GM21576 (cell line): ENCODE results near the gene SLC22A14.
"Not testable (repeated sequence)": the region's sequence is repeated elsewhere in the genome, so short reads cannot be mapped to it uniquely, and the experiment has no call there.

Source experiments
- ATAC-seq: cut with Tn5 transposase; IDR thresholded peaks from one replicate; pipeline ENCODE4 v1.9.1; 2021; ENCODE audit warnings: mild to moderate bottlenecking, moderate library complexity; ENCODE audit not compliant: unreplicated experiment

The SLC22A14 gene

DNA sequence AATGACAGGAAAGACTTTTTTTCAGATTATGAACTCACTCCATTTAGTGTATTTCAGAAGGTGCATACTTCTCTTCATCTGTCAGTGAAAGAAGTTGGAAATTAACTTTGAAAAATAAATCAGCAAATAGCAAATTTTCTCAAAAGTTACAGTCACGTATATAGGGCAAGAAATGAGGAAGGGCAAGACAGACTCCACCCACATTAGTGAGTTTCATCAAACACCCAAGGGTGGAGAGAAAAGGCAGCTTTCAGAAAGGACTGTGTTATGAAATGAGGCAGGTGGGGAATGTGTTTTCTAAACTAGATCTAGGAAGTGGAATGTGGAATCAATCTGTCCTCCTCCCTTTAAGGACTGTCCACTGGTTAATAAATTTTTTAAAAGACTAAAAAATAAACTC lies 13.6 kb upstream of the SLC22A14 start:
- ATAC-seq, result no peak

DNA sequence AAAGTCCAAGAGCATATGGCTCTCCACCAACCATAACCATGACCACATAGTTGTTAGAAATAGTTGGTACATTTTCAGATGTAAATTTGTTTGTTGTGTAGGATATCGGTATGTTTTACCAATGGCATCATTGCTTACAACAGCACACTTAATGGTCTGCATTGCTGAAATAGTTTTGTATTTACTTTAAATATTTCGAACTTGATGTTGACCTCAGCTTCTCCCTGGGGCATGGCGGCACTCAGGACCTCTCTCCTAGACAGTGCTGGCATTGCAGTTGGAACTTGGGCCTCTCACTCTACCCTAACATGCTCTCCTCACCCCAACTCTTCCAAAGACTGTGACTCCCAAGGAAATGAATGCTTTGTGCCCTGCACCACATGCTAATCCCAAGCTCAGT lies 11.5 kb upstream of the SLC22A14 start:
- ATAC-seq, result no peak

DNA sequence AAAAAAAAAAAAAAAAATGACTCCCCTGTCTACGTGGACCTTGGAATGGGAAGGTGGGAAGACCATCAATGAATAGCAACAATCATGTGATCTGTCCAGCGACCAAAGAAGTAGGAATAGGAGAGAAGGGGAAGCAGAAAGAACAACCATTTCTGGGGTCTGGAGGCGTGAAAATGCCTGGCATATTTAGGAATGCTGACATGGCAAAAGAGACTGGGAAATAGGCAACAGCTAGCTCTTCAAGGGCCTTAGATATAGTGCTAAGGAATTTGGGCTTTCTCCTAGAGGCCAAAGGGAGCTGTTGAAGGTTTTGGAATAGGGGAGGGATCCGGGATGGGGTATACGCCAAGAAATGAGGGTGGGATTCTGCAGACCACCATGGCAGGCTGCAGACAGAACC lies 10.5 kb upstream of the SLC22A14 start:
- no peak for ATAC-seq

DNA sequence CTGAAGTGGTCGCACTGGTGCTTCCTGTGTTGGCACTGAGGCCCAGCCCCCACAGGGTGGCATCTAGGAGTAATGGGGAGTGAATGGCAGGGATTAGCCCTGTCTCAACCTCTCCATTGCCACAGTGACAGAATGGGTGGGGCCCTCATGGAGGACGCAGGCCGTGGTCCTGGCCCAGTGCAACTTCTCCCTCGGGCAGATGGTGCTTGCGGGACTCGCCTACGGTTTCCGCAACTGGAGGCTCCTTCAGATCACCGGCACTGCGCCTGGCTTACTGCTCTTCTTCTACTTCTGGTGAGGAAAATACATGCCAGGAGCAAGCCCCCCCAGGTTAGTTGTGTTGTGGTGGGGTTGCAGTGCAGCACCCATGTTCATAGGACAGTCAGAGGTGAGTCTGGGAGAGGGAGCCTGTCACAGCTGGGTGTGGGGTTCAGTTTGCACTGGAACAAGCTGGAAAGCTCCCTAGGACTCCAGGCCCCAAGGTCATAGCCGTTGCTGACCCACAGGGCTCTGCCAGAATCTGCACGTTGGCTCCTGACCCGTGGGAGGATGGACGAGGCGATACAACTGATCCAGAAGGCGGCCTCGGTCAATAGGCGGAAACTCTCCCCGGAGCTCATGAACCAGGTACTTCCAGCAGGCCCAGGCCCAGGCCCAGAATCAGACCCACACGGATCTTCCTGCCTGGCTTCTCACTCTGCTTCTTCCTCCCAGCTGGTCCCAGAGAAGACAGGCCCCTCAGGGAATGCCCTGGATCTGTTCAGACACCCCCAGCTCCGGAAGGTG lies 7.0 kb upstream of the SLC22A14 start:
- ATAC-seq, result no peak

DNA sequence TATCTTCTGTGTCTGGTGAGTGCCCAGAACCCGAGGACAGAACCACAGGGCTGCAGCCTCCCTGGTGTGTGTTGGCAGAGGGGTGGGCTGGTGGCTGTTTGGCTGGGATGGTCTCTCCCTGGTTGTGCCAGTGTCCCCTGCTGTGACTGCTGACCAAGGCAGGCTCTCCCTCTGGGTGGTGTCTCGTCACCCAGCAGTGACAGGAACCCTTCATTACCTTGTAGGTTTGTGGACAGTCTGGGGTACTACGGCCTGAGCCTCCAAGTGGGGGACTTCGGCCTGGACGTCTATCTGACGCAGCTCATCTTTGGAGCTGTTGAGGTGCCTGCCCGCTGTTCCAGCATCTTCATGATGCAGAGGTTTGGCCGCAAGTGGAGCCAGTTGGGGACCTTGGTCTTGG lies 6.4 kb upstream of the SLC22A14 start:
- ATAC-seq, result no peak

GRCh38 chr3:38276081-38276916 lies 5.8 kb upstream of the SLC22A14 start:
- no peak for ATAC-seq

- ATAC-seq, result no peak
These were observed 5.0 kb upstream of the SLC22A14 start for GRCh38 chr3:38276917-38277630.

DNA sequence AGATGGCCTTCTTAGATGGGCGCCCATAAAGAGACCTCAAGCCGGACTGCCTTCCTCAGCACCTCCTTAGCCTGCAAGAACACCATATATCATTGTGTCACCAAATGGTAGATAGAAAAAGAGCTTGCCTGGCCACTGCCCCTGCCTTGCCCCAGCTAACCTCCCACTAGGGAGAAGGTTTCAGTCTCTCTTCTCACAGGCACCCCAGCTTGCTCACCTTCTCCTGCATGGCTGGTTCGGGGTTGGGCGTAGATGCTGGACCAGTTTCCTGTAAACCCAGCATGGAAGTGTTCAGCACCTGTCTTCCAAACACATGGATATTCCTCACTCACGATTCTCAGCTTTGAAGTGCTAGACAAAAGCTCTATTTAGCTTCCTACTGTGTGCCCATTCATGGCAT lies 3.3 kb upstream of the SLC22A14 start:
- no peak for ATAC-seq

DNA sequence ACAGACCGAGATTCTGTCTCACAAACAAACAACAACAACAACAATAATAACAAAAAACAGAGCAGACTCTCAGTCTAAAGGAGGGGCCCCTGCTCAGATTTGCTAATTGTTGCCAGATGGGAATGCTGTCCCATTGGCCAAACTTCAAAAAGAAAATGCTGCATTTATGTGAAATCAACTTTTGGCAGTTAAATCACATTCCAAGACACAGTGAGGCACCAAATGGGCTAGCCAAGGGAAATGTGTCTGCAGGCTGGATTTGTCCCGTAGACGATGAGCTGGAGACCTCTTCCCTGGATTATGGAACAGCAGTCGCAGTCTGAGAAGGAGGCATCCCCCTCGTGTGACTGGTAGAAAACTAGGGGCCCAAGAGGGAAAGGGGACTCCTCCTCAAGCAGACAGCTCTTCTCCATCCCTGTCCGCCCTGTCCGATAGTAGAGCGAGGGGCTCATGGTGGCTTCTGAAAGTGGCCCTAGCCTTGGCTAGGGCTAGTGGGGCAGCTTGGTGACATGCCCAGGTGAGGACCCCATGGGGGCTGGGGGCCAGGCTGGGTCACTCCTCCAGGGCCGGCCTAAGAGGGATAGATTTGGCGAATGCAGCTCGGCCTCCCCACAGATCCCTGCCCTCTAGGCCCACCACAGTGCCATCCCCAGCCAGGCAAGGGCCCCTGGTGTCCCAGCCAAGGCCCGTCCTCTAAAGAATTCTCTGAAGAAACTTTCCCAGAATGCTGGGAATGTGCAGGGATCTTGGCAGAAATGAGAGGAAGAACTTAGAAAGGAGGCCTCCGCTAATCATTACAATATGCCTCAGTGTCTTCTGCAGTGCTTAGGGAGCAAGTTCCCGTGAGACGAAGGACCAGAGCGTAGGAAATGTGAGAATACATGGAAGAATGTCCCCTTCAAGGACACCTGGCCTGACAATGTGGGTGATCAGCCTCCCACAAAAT lies 2.0 kb downstream of the SLC22A14 start:
- no peak for ATAC-seq

- ATAC-seq, result no peak
These were observed 2.7 kb downstream of the SLC22A14 start for GRCh38 chr3:38284756-38285150.

DNA sequence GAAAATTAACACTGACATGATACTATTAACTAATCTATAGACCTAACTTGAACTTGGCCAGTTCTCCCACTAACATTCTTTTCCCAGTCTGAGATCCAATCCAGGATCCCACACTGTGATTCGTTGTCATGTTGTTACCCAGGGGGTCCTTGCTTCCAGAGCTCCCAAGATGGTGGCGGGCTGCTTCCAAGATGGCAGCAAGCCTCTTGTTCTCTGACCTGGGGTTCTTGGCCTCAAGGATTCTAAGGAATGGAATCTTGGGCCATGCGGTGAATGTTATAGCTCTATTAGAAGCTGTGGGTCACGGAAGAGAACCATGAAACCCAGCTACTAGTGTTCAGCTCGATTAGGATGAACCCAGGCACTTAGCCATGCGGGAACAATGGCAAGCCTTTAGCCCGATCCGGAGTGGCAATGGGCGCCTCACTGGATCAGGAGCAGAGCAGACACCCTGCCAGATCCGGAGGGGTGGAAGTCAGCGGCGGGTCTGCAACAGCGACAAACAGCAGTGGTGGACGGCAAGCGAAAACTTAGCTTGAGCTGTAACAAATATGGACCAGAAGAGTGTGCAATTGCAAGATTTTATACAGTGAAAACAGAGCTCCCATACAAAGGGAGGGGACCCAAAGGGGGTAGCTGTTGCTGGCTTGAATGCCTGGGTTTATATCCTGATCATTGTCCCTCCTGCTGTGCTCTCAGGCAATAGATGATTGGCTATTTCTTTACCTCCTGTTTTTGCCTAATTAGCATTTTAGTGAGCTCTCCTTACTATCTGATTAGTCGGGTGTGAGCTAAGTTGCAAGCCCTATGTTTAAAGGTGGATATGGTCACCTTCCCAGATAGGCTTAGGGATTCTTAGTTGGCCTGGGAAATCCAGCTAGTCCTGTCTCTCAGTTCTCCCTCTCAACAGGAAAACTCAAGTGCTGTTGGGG lies 7.5 kb downstream of the SLC22A14 start:
- not testable (repeated sequence) for ATAC-seq

DNA sequence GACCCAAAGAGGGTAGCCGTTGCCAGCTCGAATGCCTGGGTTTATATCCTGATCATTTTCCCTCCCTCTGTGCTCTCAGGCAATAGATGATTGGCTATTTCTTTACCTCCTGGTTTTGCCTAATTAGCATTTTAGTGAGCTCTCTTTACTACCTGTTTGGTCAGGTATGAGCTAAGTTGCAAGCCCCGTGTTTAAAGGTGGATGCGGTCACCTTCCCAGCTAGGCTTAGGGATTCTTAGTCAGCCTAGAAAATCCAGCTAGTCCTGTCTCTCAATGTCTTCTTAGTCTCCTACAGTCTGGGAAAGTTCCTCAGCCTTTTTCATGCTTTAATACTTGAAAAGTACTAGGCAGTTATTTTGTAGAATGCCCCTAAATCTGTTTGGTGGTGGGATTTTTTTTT lies 15.0 kb downstream of the SLC22A14 start:
- not testable (repeated sequence) for ATAC-seq

DNA sequence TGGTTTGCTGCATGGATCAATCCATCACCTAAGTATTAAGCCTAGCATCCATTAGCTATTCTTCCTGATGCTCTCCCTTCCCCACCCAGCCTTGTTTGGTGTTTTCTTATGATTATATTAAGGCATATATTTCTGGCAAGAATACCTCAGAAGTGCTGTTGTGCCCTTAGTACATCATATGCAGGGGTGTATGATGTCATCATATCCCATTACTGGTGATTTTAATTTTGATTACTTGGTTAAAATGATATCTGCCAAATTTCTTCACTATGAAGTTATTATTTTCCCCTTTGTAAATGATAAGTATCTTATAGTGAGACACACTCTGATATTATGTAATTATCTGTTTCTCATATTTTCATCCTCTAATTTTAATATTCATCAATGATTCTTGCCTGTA lies 15.4 kb downstream of the SLC22A14 start:
- no peak for ATAC-seq

- no peak for ATAC-seq
These were observed 16.0 kb downstream of the SLC22A14 start for GRCh38 chr3:38297947-38298711.

GRCh38 chr3:38306941-38307340 lies 24.8 kb downstream of the SLC22A14 start:
- ATAC-seq, result no peak

DNA sequence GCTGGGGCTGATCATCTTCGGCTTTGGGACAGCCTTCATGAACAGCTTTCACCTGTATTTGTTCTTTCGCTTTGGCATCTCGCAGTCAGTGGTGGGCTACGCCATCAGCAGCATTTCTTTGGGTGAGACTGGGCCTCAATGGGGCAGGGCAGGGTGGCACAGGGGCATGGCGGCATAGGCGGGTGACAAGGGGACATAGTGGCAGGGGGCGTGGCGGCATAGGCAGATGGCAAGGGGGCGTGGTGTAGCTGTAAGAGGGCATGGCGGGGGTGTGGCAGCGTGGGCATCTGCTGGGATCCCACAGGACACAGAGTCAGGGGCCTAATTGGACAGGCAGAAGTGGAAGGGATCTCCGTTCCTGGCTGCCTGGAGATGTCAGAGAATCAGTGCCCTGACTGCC lies 25.5 kb downstream of the SLC22A14 start:
- ATAC-seq, result no peak

GRCh38 chr3:38308456-38308855 lies 26.4 kb downstream of the SLC22A14 start:
- no peak for ATAC-seq

- ATAC-seq, result no peak
These were observed 29.4 kb downstream of the SLC22A14 start for GRCh38 chr3:38311476-38311875.

DNA sequence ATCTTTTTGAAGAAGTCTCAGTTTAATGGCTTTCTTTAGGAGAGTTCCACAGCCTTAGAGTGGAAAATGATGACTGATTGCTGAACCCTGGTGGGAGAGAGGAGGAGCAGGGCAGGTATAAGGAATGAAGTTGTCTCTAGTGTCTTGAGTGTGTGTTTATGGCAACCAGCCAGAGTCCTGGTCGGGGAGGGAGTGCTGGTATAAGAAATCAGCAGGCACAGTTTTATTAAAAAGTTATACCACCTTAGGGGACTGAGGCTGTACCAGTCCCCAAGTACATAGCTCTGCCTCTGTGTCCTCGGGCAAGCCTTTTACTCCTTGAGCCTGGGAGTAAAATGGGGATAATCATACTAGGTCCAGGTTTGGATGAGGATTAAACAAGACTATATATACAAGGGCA lies 29.8 kb downstream of the SLC22A14 start:
- no peak for ATAC-seq
